HG03097 (cell line): ENCODE results near the gene UNC119.
A peak's percentile ranks its signal among the peaks of the same experiment; 100 is the strongest.
"Not testable (repeated sequence)": the region's sequence is repeated elsewhere in the genome, so short reads cannot be mapped to it uniquely, and the experiment has no call there.

Experiments used
- ATAC-seq: cut with Tn5 transposase; IDR thresholded peaks from one replicate; pipeline ENCODE4 v1.9.1; 2021; ENCODE audit not compliant: unreplicated experiment, low FRiP score

UNC119 gene

GRCh38 chr17:28552176-28552999 is at the start of gene UNC119:
TSS of gene UNC119 (minus strand) at chr17:28552624. CDS start at chr17:28552557, 67 bp downstream.
- peak; percentile 40 for ATAC-seq

GRCh38 chr17:28599311-28600184 is 47.1 kb upstream of the UNC119 start:
- ATAC-seq: peak; percentile 37

- peak; percentile 75 for ATAC-seq
These were observed 46.4 kb upstream of the UNC119 start, which contains the start of gene SPAG5 for GRCh38 chr17:28598799-28599310. TSS of gene SPAG5 (minus strand) at chr17:28599025. CDS start at chr17:28598946, 79 bp downstream.

- no peak for ATAC-seq
These were observed 46.0 kb upstream of the UNC119 start for GRCh38 chr17:28598389-28598788.

GRCh38 chr17:28597606-28598383 is 45.4 kb upstream of the UNC119 start:
- no peak for ATAC-seq

- ATAC-seq: no peak
These were observed 39.8 kb upstream of the UNC119 start for GRCh38 chr17:28592260-28592659.

GRCh38 chr17:28585851-28586250 is 33.4 kb upstream of the UNC119 start:
- no peak for ATAC-seq

GRCh38 chr17:28584434-28584833 is 32.0 kb upstream of the UNC119 start:
- ATAC-seq: no peak

GRCh38 chr17:28582513-28582912 is 30.1 kb upstream of the UNC119 start:
- ATAC-seq: no peak

- ATAC-seq: no peak
These were observed 28.5 kb upstream of the UNC119 start for GRCh38 chr17:28580959-28581358.

- no peak for ATAC-seq
These were observed 27.1 kb upstream of the UNC119 start for GRCh38 chr17:28579526-28579925.

GRCh38 chr17:28578246-28579195 is 26.1 kb upstream of the UNC119 start:
- no peak for ATAC-seq

- no peak for ATAC-seq
These were observed 25.0 kb upstream of the UNC119 start for GRCh38 chr17:28577466-28577824.

GRCh38 chr17:28576758-28577465 is 24.5 kb upstream of the UNC119 start, which contains the start of gene ALDOC:
TSS of gene ALDOC (minus strand) at chr17:28576895. CDS start at chr17:28575532, 1,363 bp downstream.
- peak; percentile 69 for ATAC-seq

GRCh38 chr17:28576016-28576415 is 23.6 kb upstream of the UNC119 start:
- ATAC-seq: not testable (repeated sequence)

GRCh38 chr17:28575126-28575795 is 22.8 kb upstream of the UNC119 start:
- ATAC-seq: no peak

- no peak for ATAC-seq
These were observed 22.1 kb upstream of the UNC119 start for GRCh38 chr17:28574526-28574925.

GRCh38 chr17:28573966-28574480 is 21.6 kb upstream of the UNC119 start:
- no peak for ATAC-seq
